Natural killer cell treated with Interleukin-12 subunit alpha and Interleukin-12 subunit beta and Interleukin-15 and Interleukin-18, amount 100 ng/mL, for 72 hours (primary cell): ENCODE measurements around the gene RBP7. TPM values are rescaled to one million over a fixed set of nuclear protein-coding genes. Genes with fewer than 3 reads are reported as not detected.

ENCODE experiments used
- ATAC-seq, 2 donors: fragments of 150-1000 bp; cut with Tn5 transposase in 1 of 2; sonication (Bioruptor Pico), chemical (Tn5 transposase) in 1 of 2; 2 replicates each; pipeline ENCODE4 v1.10.0; 2021
- DNase-seq: peaks from one replicate; pipeline ENCODE4 v3.0.0; 2022; ENCODE audit warnings: low spot score
- H3K27ac Mint-ChIP-seq, 2 donors: 1 replicate in 1 of 2; 2 replicates in 1 of 2; pipeline ENCODE4 v1.8.0; 2022; ENCODE audit warnings: mixed read lengths in 2 of 2, mild to moderate bottlenecking in 1 of 2, moderate library complexity in 1 of 2
- H3K27me3 Mint-ChIP-seq, 2 donors: 1 replicate in 1 of 2; 2 replicates in 1 of 2; pipeline ENCODE4 v1.8.0; 2022; ENCODE audit warnings: mixed read lengths in 2 of 2
- H3K36me3 Mint-ChIP-seq: one replicate; pipeline ENCODE4 v1.8.0; 2022; ENCODE audit warnings: mixed read lengths
- H3K4me1 Mint-ChIP-seq, 2 donors: 1 replicate in 1 of 2; 2 replicates in 1 of 2; pipeline ENCODE4 v1.8.0; 2022; ENCODE audit warnings: low read depth in 2 of 2, mixed read lengths in 2 of 2, mild to moderate bottlenecking in 1 of 2
- H3K4me3 Mint-ChIP-seq: one replicate; pipeline ENCODE4 v1.8.0; 2022; ENCODE audit warnings: mixed read lengths
- H3K9me3 Mint-ChIP-seq: 2 replicates; pipeline ENCODE4 v1.8.0; 2022; ENCODE audit warnings: mixed read lengths
- total RNA-seq, 2 donors: library from RNA; stranded (reverse); gene quantifications; one replicate each; pipeline ENCODE4 v1.2.3, GENCODE V29; 2022

RBP7 gene
- total RNA-seq, 2 donors from 2014 or later = not detected

GRCh38 chr1:10063878-10064277, 66.8 kb downstream of the RBP7 start:
- Mint-ChIP-seq H3K36me3 (no peaks in the 10 kb centered on the region), H3K27ac (no peak overlapping the region)

GRCh38 chr1:10064416-10065343, 67.7 kb downstream of the RBP7 start:
- no peaks in the 10 kb centered on the region for H3K36me3 Mint-ChIP-seq
- DNase-seq = no peak
- no peak overlapping the region for H3K27ac Mint-ChIP-seq
- H3K4me1 Mint-ChIP-seq = peaks cover 21 to 24% of the 10 kb centered on the region in 2 donors
- no peaks in the 10 kb centered on the region for H3K27me3 Mint-ChIP-seq
- ATAC-seq = no peak
- no peak overlapping the region for H3K4me3 Mint-ChIP-seq
- H3K9me3 Mint-ChIP-seq = no peaks in the 10 kb centered on the region

More at GRCh38 chr1:10063878-10064277, 66.8 kb downstream of the RBP7 start:
- no peaks in the 10 kb centered on the region for H3K9me3 Mint-ChIP-seq
- ATAC-seq (no peak), DNase-seq (no peak)
- no peaks in the 10 kb centered on the region for H3K27me3 Mint-ChIP-seq
- no peak overlapping the region for H3K4me3 Mint-ChIP-seq
- peaks cover 17 to 19% of the 10 kb centered on the region in 2 donors for H3K4me1 Mint-ChIP-seq

DNA sequence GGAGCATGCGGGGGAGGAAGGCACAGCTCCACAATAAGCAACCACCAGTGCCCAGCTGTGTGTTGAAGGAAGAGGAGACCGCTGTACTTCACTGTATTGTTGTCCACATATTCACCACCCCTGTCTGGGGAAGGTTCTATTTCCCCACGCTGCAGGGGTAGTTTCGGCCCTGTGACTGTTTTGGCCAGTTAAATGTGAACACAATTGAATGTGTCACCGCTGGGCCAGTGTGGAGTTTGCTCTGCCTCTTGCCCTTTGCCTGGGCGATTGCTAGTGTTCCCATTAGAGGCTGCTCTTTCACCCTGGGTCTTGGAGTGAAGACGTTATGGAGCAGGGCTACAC, 68.3 kb downstream of the RBP7 start:
- no peak overlapping the region for H3K4me3 Mint-ChIP-seq
- H3K27ac Mint-ChIP-seq = no peak overlapping the region
- H3K4me1 Mint-ChIP-seq = peaks cover 21 to 24% of the 10 kb centered on the region in 2 donors
- no peaks in the 10 kb centered on the region for H3K9me3 Mint-ChIP-seq
- ATAC-seq = no peak
- DNase-seq = no peak
- no peaks in the 10 kb centered on the region for H3K27me3 Mint-ChIP-seq
- H3K36me3 Mint-ChIP-seq = no peaks in the 10 kb centered on the region

Other genes starting within 250 kb of the RBP7 start
- 10 to 100 TPM; 57.3 to 66.4 TPM for gene CLSTN1, start 173.3 kb upstream of the RBP7 start, total RNA-seq
- 10 to 100 TPM; 12.5 to 18.7 TPM for gene CTNNBIP1, start 87.0 kb upstream of the RBP7 start, total RNA-seq
- 10 to 100 TPM; 24.8 to 25.5 TPM for gene LZIC, start 53.8 kb upstream of the RBP7 start, total RNA-seq
- gene NMNAT1, start 53.8 kb upstream of the RBP7 start, total RNA-seq = 10 to 100 TPM in 1 of 2 donors, 1 to 10 TPM in 1; 9.8 to 12.3 TPM
- gene UBE4B, start 35.7 kb downstream of the RBP7 start, total RNA-seq = 10 to 100 TPM; 36.7 to 52.4 TPM
- 10 to 100 TPM in 1 of 2 donors, 1 to 10 TPM in 1; 9.9 to 32.2 TPM for gene KIF1B, start 213.3 kb downstream of the RBP7 start, total RNA-seq